SK-N-SH treated with all-trans-retinoic acid at 6 μM for 48 hours (cell line): ENCODE measurements around the gene C8A.

Source experiments
- ARNTL ChIP-seq: fragments of 450-650 bp; formaldehyde crosslinking; IDR thresholded peaks from 2 replicates; pipeline ENCODE4 v1.5.0; 2020; ENCODE audit warnings: low read depth, mild to moderate bottlenecking, moderate library complexity, borderline replicate concordance
- CREB5 ChIP-seq: fragments of 250-450 bp; sonication (Bioruptor Pico); IDR thresholded peaks from 2 replicates; pipeline ENCODE4 v1.5.1; 2020; ENCODE audit warnings: low read depth, mild to moderate bottlenecking, moderate library complexity
- OSR1 ChIP-seq: fragments of 250-450 bp; sonication (Bioruptor Pico); IDR thresholded peaks from 2 replicates; pipeline ENCODE4 v1.8.0; 2022; ENCODE audit warnings: moderate library complexity, mild to moderate bottlenecking, inconsistent platforms
- PATZ1 ChIP-seq: fragments of 250-450 bp; sonication (Bioruptor Pico); IDR thresholded peaks from 2 replicates; pipeline ENCODE4 v1.8.0; 2020; ENCODE audit warnings: mild to moderate bottlenecking, moderate library complexity, borderline replicate concordance
- POU6F1 ChIP-seq: fragments of 250-450 bp; sonication (Bioruptor Pico); IDR thresholded peaks from 2 replicates; pipeline ENCODE4 v1.8.0; 2021; ENCODE audit warnings: low read depth, mild to moderate bottlenecking, moderate library complexity, borderline replicate concordance
- PPARA ChIP-seq: fragments of 250-450 bp; sonication (Bioruptor Pico); IDR thresholded peaks from 2 replicates; pipeline ENCODE4 v1.5.0; 2020; ENCODE audit warnings: mild to moderate bottlenecking, borderline replicate concordance
- RARB ChIP-seq: fragments of 250-450 bp; sonication (Bioruptor Pico); IDR thresholded peaks from 2 replicates; pipeline ENCODE4 v1.8.0; 2021; ENCODE audit warnings: mild to moderate bottlenecking, moderate library complexity
- SNAI2 ChIP-seq: fragments of 250-450 bp; sonication (Bioruptor Pico); IDR thresholded peaks from 2 replicates; pipeline ENCODE4 v1.5.0; 2020; ENCODE audit warnings: mild to moderate bottlenecking, moderate library complexity
- TCF4 ChIP-seq: fragments of 250-450 bp; sonication (Bioruptor Pico); IDR thresholded peaks from 2 replicates; pipeline ENCODE4 v1.8.0; 2021; ENCODE audit warnings: mild to moderate bottlenecking, moderate library complexity, borderline replicate concordance
- ZC3H10 ChIP-seq: fragments of 250-450 bp; sonication (Bioruptor Pico); IDR thresholded peaks from 2 replicates; pipeline ENCODE4 v1.5.1; 2021; ENCODE audit warnings: mild to moderate bottlenecking, moderate library complexity
- ZFP3 ChIP-seq: fragments of 250-450 bp; sonication (Bioruptor Pico); IDR thresholded peaks from 2 replicates; pipeline ENCODE4 v1.5.0; 2020; ENCODE audit warnings: mild to moderate bottlenecking, moderate library complexity
- ZFP30 ChIP-seq: fragments of 450-650 bp; formaldehyde crosslinking; IDR thresholded peaks from 2 replicates; pipeline ENCODE4 v1.5.0; 2022; ENCODE audit warnings: mild to moderate bottlenecking, moderate library complexity
- ZNF565 ChIP-seq: fragments of 450-650 bp; formaldehyde crosslinking; conservative IDR thresholded peaks from 2 replicates; pipeline ENCODE4 v1.5.0; 2020; ENCODE audit warnings: low read depth, mild to moderate bottlenecking, moderate library complexity
- ZNF70 ChIP-seq: fragments of 450-650 bp; formaldehyde crosslinking; IDR thresholded peaks from 2 replicates; pipeline ENCODE4 v1.5.0; 2020; ENCODE audit warnings: mild to moderate bottlenecking, moderate library complexity

- TF ChIP-seq ZFP30 (CRISPR knock-in tag) (no peak), ZNF70 (no peak), PATZ1 (CRISPR knock-in tag) (no peak), ARNTL (CRISPR knock-in tag) (no peak), SNAI2 (CRISPR knock-in tag) (no peak), ZFP3 (no peak), CREB5 (CRISPR knock-in tag) (no peak), POU6F1 (CRISPR knock-in tag) (no peak), OSR1 (CRISPR knock-in tag) (no peak), PPARA (CRISPR knock-in tag) (no peak), RARB (CRISPR knock-in tag) (no peak), ZC3H10 (no peak), TCF4 (CRISPR knock-in tag) (no peak), ZNF565 (CRISPR knock-in tag) (no peak)
These were observed 61.4 kb downstream of the C8A start for GRCh38 chr1:56915960-56916359.
